DOHH2 (cell line): ENCODE measurements around the gene MAP1LC3A.

Experiments used
- CTCF ChIP-seq: fragments of 200-600 bp; sonication (generic); IDR thresholded peaks from one replicate; pipeline ENCODE4 v1.5.1; 2014; ENCODE audit warnings: antibody characterized with exemption, mild to moderate bottlenecking, low read depth, low read length; ENCODE audit not compliant: poor library complexity, severe bottlenecking
- EZH2phosphoT487 ChIP-seq: fragments of 200-600 bp; sonication (generic); IDR thresholded peaks from 2 replicates; pipeline ENCODE4 v1.6.1; 2017; ENCODE audit warnings: borderline replicate concordance, mild to moderate bottlenecking, antibody characterized with exemption, low read length, moderate library complexity, mixed read lengths

- no peak for TF ChIP-seq EZH2phosphoT487
- no peak for TF ChIP-seq CTCF
These were observed 15.0 kb upstream of the MAP1LC3A start for GRCh38 chr20:34543463-34544056.
